NCI-H187 (cell line): Measurements from ENCODE around the gene ATP10B.

Experiments
- DNase-seq, 2 experiments: peaks; one replicate each; lab custom pipeline; 2025; lab: John Stamatoyannopoulos, UW

Gene ATP10B

DNA sequence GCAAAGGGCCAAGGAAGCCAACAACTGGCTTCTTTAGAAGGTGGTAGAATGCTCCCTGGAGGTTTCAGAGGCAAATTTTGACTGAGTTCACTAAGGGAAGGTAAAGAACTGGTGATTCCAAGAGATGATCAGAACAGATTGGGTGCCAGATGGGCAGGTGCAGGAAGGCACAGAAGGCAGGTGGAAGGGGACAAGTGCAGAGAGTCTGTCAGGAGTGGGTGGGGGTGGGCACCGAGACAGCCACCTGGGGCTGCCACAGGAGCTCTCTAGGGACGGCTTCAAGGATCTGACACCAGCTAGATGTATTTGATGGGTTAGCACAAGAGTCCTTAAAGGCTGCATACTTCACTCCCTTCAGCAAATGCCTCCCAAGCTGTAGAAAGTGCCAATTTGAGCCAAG, 223.0 kb downstream of the ATP10B start:
- DNase-seq, result peak; percentile 68 to 76

DNA sequence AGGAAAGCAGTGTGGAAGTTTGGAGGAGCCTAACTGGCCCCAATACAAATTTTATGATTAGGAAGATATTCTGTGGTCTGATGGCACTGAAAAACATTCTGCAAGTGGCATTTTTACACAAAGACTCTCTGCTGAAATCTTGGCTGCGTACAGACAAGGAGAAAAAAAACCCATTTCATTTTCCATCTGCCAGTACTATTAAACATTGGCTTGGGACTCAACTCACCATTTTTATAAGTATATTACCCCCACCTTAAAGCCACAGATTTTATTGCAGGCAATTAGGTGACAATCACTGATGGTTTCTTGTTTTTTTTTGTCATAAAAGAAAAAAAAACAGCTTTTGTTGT, 223.4 kb downstream of the ATP10B start:
- no peak for DNase-seq

DNA sequence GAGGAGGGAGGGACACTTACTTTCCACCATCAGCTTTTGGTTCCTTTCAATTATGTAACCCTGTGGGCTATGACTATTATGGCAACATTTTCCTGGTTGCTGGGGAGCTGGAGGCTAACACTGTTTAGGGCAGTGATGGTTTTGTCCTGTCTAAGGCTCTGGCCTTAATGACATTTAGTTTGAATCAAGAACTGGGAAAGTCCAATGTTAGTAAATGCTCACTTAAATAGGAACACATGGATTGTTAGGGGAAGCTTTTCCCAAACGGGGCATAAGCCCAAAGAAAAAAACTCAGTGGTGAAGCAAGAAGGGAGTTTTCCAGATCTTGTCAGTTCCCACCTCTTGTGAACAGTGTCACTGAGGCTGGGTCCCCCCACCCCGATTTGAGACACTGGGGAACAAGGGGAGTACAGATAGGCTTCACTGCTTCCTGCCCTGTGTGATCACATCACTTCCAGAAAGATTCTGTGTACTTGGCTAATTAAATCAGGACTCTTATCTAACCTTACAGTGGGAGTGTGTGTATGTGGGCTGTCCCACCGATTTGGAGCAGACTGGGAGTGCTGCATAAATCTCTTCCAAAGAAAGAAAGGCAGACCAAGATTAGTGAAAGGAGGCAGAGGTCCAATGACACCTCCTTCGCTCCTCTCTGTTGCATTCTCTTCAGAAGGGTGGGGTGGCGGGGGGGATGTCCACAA, 223.9 kb downstream of the ATP10B start:
- no peak for DNase-seq

DNA sequence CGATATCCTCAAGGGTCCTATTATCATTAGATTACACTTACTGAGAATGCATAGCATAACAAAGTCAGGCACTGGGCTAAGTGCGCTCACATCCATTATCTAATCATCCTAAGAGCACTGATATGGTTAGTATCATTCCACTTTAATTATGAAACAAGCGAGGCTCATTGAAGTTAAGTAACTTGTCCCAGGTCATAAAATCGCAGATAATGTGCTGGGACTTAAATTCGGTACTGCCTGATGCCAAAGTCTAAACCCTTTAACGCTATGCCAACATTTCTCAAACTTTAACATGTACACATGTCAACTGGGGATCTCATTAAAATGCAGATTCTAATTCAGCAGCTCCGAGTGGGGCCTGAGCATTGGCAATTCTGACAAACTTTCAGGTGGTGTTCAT, 225.7 kb downstream of the ATP10B start:
- DNase-seq, result peak; percentile 57 to 64

DNA sequence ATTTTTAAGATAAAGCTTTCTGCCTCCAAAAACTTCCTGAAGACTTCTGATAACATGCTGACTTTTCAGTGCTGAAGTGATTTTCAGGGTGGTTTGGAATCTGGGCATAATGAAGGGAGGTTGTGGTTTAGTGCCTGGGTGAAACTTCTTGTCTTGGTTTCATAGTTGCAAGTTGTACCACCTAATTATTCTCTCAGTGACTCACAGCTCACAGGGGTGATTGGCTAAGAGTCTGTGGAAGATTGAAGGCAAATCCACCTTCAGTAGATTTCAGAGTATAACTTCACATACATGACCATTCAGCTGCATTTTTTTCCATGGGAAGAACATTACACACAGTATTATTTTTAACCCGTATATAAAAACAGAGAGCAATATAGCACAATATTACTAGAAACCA, 230.5 kb downstream of the ATP10B start:
- DNase-seq, result no peak

DNA sequence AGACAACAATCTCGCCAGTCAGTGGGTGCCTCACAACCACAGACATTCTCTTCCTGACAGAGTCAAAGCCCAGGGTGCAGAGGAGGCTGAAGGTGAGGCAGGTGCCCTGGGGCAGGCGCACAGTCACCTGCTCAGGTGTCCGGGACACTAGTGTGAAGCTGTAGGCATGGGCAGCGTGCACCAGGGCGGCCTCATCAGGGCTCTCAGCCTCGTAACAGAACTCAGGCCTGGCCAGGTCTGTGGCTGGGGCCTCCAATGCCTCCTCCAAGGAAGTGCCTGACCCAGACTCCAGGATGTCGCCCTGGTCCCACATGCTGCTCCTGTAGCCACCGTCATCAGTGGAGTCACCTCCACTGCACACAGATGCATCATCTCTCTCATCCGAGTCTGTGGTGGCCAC, 231.6 kb downstream of the ATP10B start:
- no peak for DNase-seq

DNA sequence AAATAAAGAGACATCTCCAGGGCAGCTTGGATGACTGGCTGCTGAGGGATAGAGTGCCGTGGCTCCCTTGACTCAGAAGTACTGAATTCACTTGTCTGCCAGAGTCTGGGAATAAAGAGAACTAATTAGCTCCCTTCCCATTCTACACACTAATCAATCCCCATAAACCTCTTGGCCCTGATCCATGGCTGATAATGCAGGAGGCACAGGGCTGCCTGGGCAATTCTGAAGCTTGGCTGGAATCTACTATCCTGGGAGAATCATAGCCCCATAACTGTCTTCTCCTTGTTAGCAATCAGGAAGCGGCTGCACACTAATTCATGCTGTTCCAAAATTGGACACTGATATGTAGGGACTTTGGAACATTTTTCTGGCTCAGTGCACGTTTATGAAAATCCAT, 232.6 kb downstream of the ATP10B start:
- DNase-seq, result no peak

DNA sequence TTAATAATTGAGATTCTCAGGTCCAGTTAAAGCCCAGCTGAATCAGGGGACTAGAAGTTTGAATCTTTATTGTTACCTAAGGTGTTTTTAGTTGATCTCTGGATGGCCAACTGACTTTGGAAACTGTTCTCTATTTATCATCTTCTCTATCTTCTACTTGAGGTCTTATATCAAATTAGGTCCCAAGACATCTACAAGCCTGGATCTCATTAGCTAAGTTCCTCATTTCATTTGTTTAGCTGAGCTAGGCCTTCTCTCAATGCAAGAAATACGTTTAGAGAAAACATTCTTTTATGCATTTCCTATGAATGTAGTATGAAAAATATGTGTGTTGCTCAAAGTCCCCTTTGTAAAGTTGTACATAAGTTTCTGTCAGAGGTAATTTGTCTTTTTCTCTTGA, 233.7 kb downstream of the ATP10B start:
- no peak for DNase-seq

DNA sequence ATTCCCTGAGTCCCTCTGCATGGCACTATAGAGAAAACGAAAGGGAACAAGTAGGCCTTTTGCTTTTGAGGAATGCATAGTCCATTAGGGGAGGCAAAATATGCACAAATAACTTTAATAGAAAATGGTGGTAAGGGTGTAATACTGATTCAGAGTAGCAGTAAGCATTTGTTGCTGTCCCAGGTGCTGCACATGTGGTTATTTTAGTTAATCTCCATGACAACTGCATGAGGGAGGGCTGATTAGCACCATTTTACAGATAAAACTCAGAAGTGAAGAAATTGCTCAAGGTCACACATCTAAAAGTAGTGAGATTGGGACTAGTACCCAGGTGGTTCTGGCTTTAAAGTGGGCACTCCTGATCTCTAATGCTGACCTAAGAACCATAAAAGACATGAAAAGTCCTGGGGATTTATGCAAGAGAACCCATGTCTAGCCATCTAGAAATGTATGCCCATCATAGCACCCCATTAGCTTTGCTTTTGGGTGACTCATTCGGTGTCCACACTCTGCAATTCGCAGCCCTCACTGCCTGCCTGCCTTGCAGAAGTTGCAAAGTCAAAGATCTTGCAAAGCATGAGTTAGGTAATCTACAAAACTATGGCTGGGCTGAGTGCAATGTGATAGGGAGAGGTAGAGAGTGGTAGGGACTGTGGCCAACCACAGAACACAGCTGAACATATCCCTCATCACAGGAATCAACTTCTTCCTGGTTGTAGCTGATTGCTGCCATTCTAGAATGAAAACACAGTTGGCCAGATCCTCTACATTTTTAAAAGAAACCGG, 235.1 kb downstream of the ATP10B start:
- no peak for DNase-seq

DNA sequence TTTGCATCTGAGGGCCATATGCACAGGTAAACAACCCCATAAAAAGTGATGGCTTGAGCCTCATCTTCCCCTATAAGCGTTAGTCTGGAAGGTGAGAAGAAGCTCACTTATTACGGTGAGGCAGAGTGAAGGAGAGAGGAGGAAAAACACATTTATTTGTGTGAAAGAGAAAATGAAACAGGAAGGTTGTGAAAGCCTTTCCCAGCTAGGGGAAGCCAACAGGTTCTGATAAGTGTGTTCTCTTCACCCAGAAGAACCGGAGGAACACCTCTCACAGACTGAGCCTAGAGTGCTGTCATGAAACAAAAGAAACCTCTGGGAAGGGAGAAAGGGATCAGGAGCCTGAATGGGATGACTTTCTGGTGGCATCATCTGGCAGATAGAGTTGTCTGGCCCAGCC, 237.9 kb downstream of the ATP10B start:
- DNase-seq, result no peak

DNA sequence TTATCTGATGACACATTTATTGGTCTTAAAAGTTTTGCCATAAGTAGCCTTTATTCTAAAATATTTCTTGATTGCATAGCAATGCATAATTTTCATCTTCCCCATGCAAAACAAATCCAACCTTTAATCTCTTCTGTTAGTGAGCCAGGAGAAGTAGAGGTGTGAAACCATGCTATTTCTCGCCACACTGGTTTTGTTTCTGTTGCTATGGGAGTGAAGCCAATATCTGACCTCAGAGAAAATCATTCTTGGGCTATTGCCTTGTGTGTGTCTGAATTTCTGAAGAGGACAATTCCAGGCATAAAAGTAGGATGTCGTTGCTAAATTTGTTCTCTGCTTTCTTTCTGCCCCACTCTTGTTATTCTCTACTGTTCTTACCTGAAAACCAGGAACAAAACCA, 246.7 kb downstream of the ATP10B start:
- DNase-seq, result no peak

DNA sequence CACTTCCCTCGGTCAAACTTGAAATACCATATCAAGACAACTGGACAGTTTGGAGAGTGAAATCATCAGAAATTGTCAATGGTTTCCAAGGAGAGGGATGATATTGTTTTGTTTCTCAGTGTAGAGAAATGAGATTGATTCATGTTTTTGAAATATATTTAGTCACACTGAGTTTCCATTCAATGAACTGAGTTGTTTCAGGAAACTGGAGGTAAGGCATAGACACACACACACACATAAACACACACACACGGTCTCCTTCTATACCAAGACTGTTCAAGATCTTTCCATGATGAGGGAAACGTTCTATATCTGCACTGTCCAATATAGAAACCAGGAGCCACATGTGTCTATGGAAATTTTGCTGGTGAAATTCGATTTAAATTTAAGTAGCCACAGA, 247.5 kb downstream of the ATP10B start:
- no peak for DNase-seq

DNA sequence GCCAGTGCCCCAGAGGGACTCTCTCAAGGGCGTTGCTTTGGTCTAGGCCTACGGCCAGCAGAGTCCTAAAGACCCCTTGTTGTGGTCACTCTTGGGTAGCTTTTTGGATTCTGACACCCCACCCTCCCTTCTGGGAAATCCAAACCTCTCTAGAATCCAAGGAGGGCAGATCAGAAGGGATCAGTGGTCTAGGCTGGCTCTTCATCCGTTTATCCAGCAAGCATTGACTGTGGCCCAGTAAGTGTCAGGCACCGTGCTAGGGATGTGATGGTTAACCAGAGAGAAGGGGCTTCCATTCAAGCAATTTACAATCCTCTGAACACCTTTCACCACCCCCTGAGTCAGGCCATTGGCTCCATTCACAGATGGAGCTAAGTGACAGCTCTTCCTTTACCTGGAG, 249.3 kb downstream of the ATP10B start:
- DNase-seq, result no peak

DNA sequence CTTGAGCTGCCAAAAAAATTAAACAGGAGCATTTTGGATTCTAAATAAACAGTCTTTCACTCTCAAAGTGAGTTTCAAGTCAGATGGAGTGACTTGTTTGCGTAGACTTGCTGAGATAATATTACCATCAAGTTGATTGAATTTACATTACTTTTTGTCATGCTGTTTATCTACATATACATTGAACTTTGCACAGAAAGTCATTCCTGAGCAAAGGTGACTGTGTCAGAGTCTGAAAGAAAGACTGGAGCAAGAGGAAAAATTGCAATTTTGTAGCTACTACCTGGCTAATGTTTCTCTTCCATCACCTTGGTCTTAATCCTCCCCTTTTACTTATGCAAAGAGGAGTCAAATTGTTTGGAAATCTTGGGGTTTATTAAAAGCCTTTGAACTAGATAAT, 251.0 kb downstream of the ATP10B start:
- DNase-seq, result no peak

DNA sequence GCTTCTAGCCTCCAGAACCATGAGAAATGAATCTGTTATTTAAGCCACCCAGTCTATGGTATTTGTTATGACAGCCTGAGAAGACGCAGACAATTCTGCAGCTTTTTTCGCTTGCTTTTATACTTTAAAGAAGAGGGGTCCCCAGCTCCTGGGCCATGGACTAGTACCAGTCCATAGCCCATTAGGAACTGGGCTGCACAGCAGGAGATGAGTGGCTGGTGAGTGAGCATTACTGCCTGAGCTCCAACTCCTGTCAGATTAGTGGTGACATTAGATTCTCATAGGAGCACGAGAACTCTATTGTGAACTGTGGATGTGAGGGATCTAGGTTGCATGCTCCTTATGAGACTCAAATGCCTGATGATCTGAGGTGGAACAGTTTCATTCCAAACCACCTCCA, 278.7 kb downstream of the ATP10B start:
- no peak for DNase-seq

DNA sequence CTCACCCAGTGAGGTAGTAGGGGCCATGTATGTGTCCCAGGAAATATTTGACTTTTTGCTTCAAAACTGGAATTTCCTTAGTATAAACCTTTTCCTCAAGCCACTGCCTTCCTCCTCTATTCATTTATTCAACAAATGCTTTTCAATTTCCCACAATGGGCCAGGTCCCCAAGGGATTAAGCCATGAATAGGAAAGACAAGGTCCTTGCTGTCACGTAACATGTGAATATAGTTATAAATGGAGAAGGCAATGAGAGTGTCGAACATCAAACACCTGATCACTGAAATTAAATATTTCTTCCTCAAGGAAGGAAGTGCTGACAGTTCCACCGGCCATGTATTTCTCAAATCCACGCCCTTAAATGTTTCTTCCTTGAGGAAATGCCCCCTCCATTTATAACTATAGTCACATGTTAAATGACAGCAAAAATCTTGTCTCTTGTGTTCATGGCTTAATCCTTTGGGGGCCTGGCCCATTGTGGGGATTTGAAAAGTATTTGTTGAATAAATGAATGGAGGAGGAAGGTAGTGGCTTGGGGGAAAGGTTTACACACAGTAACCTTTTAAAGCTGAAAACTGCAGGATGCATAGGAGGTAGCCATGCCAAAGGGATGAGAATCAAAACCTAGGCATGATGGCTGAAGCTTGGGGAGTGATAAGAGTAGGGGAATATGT, 284.8 kb downstream of the ATP10B start:
- no peak for DNase-seq

DNA sequence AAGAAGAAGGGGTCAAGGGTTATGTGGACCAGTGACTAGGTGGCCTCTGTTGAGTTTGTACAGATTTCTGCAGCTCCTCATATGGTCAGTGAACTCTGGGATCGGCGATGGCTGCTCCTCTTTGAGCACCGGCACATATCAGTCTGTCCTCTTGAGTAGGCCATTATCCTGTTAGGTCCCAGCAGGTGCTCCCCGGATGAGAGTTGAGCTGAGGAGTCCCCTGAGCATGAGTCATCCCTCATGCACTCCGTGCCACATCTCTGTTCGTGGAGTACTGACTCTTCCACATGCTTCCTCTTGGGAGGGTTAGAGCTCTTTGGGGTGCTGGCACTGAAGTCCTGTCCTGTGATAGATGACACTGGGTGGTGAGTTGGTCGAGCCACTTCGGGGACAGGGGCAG, 286.6 kb downstream of the ATP10B start:
- DNase-seq, result no peak

DNA sequence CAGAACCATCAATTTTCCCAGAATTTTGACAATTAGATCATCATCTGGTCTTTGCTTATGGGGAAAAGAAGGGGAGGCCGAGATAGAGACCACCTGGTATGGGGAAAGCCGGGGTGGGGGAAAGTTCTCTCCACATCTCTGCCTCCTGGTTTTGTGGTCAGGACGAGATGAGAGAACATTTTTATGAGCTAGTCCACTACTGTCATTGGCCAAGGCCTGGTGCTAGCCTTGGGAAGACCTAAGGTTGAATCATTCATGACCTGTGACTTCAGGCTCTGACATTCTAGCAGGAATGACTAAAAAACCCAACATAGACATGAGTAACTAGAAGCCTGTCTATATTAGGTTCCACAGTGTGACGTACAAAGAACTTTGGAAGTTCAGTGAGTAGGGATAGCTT, 295.2 kb downstream of the ATP10B start:
- no peak for DNase-seq

DNA sequence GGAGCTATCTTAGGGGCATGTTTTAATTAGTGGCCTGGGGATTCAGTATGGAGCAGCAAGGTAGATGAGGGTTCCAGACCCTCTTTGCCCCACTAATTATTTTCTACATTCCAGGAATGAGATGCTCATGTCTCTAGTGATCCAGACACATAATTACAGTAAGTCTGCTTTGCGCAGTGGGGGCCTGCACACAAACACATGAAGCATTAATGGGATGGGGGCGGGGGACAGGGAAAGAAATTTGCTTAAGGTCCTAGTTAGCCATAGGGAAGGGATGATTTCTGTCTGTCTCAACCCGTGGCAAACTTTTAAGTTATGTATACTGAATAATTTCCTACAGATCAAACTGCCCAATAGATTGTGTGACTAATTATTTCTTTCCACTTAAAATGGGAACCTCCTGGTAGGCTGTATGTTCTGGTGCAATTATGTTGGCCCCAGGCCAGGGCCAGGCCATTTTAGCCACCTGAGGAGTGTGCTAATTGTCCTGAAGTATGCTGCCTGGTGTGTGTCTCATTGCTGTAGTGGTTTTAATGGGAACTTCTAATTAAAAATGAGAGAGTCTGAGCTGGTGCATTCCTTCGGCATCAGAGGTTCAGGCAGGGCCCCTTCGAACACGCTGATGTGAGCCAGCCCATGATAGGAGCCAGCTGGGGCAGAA, 295.9 kb downstream of the ATP10B start:
- no peak for DNase-seq

DNA sequence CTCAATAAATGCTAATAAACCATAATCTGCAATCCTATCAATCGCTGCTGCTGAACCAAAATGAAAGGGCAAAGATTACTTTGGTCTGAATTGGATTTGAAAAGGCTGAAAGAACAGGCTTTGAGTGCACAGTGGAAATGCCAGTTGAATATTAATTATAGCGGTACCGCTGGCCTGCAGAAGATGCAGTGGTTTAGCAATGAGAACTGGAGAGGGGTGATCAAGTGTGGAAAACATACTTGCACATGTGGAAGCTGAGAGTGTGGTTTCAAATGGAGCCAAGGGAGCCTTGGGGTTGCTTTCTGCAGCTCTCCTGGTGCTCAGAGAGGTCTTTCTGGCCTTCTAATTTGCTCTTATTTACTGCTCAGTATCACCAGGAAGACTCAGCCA, 296.4 kb downstream of the ATP10B start:
- no peak for DNase-seq

DNA sequence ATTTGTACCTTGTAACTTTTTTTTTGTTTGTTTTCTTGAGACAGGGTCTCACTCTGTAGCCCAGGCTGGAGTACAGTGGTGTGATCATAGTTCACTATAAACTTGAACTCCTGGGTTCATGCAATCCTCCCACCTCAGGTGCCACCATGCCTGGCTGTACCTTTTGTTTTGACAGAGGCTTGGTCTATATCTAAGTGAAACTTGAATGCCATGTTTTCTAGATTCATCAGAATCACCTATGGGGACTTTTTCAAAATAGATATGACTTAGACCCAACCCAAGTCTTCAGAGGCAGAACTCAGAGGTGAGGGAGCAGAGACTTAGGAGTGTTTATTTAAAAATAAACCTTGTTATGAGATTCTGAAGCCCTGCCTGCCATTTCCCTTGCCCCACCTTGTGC, 301.9 kb downstream of the ATP10B start:
- DNase-seq, result no peak

DNA sequence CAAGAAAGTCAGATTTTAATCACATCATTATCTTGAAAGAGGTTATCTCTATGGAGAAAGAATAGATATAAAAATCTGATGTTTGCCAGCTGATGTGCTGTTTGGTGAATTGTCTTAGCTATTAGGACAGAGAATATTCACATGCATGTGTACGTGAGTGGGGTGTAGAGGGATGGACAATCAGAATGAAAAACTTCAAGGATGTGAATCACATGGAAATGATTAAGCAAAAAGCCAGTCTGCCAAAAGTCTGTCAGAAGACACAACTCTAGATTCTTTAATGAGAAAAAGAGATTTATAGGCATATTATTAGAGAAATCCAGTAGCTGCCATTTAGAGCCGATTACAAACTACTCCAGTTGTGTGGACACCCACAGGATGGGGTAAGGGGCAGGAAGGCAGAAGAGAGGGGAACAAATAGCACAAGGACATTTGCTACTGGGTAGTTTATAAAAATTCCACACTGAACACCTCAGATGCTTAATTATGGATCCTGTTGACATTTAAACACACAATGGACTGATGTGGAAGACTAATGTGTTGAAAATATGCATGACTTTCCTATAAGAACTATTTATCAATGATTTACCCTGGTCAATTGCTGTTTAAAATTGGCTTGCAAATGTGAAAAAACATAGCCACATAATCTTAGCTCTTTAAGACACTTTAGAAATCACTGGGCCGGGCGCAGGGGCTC, 302.9 kb downstream of the ATP10B start:
- DNase-seq, result no peak
